PC-9 (cell line): ENCODE data around the gene YES1.
A peak's percentile ranks its signal among the peaks of the same experiment; 100 is the strongest.

Source experiments
- CTCF ChIP-seq: fragments of 200-600 bp; sonication (generic); conservative IDR thresholded peaks from 2 replicates; pipeline ENCODE4 v1.6.1; 2017; ENCODE audit warnings: mixed run types, antibody characterized with exemption, mild to moderate bottlenecking, moderate library complexity
- EZH2 ChIP-seq: fragments of 200-600 bp; sonication (generic); IDR thresholded peaks from 2 replicates; pipeline ENCODE4 v1.8.0; 2017; ENCODE audit warnings: antibody characterized with exemption, low read depth

GRCh38 chr18:712401-713134 lies 99.5 kb downstream of the YES1 start, which contains the start of gene ENOSF1:
- peak; percentile 86 for TF ChIP-seq CTCF
- TF ChIP-seq EZH2, result no peak
